GM19025 (cell line): ENCODE measurements around the gene RAMP2.
A peak's percentile ranks its signal among the peaks of the same experiment; 100 is the strongest.
"Not testable (repeated sequence)": the region's sequence is repeated elsewhere in the genome, so short reads cannot be mapped to it uniquely, and the experiment has no call there.

ENCODE experiments used
- ATAC-seq: cut with Tn5 transposase; IDR thresholded peaks from one replicate; pipeline ENCODE4 v1.9.1; 2021; ENCODE audit warnings: mild to moderate bottlenecking, low read depth, moderate library complexity; ENCODE audit not compliant: unreplicated experiment

RAMP2 gene

DNA sequence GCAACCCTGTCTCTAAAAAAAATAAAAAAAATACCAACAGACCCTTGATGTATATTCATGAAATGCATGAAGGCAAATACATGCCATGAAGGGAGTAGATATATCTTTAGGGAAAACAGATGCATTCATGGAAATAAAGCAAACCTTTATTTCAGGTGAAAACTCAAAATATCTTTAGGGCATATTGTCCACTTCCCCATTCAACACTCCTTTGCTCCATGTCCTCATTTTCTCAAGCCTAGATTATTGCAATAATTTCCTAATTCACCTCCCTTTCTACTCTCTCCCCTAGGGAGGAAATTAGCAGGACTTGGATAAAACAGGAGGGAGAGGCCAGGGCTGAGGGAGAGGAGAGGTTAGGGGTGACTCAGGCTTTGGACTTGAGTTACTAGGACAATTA lies 6.5 kb downstream of the RAMP2 start:
- no peak for ATAC-seq

DNA sequence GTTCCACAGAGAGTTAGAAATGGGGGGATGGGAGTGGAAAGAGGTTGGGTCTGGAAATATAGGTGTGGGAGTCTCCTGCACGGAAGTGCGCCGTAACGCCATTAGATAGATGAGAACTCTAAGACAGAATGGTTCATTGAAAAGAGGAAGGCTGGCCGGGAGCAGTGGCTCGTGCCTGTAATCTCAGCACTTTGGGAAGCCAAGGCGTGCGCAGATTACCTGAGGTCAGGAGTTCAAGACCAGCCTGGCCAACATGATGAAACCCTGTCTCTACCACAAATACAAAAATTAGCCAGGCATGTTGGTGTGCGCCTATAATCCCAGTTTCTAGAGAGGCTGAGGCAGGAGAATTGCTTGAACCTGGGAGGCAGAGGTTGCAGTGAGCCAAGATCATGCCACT lies 7.0 kb downstream of the RAMP2 start:
- ATAC-seq = not testable (repeated sequence)

DNA sequence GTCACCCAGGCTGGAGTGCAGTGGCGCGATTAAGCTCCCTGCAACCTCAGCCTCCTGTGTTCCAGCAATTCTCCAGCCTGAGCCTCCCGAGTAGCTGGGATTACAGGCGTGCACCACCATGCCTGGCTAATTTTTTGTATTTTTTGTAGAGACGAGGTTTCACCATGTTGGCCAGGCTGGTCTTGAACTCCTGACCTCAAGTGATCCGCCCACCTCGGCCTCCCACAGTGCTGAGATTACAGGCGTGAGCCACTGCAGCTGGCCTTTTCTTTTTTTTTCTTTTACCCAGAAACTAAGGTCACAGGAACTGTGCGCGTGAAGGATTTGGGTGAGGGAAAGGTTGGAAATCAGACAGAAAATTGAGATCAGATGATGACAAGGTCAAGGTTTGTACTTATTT lies 8.9 kb downstream of the RAMP2 start:
- not testable (repeated sequence) for ATAC-seq

DNA sequence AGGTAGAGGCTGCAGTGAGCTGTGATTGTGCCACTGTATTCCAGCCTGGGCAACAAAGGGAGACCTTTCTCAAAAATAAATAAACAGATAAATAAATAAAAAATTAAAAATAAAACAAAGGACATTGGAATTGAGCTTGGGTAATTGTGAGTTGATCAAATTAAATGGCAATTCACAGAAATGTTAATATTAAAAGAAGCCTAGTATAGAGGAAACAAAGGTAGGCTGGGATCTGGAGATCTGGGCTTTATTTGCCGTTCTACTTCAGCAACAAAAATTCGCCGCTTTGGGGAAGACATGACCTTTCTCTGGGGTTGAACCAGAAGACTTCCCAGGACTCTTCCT lies 11.9 kb downstream of the RAMP2 start:
- no peak for ATAC-seq

DNA sequence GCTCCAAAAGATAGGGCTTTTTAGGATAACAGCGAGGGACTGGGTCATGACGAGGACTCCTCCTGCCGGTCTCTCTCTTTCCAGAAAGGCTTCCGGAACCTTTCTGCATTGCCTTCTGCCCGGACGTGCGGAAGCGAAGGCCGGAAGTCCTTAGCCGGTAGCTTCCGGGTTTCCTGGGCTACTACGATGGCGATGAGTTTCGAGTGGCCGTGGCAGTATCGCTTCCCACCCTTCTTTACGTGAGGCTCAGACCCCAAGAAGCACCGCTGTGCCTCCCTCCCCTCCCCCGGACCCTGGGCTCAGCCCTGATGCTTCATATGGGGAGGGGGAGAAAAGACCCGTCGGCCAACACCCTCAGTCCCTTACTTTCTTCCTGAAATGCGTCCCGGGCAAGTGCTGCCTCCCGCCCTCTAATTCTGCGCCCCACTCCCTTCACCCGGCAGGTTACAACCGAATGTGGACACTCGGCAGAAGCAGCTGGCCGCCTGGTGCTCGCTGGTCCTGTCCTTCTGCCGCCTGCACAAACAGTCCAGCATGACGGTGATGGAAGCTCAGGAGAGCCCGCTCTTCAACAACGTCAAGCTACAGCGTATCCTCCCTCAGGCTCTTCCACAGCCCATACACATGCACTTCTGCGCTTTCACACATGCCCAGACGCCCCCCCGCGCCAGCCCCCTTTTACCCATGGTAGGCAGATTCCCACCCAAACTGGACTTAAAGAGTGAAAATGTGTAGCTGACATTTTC lies 12.4 kb downstream of the RAMP2 start, which contains the start of gene VPS25:
Gene VPS25, plus strand, starts transcription at position 160 of the 746 bp plus-strand sequence. Its CDS starts 27 bp downstream, at position 187.
- ATAC-seq = peak; percentile 38

DNA sequence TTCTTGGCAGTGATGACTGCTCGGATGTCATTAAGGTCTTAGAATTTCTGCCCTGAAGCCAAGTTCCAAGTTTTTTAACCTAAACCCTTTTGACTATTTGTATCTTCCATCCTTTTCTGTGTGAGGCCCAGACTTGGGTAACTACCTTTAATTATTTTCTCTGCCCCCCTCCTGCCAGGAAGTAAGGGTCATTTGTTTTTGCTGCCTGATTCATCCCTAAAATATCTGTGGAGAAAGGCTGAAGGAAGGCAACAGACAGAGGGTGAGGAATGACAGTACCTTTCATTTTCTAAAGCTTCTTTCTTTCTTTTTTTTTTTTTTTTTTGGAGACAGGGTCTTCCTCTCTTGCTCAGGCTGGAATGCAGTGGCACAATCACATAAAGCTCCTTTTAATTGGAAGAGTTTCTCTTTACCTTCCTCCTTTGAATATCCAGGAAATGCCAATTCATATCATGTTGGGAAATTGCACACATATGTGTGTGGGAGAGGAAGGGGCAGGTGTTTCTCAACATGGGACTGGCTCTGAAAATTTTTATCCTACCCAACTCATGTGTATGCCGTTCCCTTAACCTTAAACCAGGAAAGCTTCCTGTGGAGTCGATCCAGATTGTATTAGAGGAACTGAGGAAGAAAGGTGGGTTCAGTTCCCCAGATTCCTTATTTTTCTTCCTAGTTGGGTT lies 13.2 kb downstream of the RAMP2 start:
- no peak for ATAC-seq

DNA sequence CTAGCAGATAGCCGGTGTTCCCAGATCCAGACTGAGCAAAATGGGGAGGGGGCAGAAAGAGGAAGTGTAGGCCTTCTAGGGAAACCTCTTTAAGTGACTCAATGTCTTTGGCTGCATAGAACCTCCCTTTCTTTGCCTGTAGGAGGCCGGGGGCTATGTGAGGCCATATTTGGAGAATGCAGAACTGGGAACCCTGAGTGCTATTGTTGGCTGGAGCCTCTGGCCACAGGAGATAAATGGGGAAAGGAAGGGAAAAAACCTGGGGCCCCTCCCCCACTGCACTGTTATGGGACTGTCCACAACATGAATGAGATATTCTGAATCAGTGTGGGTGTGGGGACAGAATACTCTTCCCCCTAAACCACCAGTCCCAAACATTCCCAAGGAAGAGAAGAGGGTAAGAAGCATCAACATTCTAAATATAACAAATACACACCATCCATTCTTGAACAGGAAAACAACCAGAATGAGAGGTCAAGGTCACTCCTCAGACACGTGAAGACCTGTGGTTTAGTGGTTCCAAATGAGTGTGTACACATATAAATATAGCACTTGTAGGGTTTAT lies 14.6 kb downstream of the RAMP2 start:
- no peak for ATAC-seq

DNA sequence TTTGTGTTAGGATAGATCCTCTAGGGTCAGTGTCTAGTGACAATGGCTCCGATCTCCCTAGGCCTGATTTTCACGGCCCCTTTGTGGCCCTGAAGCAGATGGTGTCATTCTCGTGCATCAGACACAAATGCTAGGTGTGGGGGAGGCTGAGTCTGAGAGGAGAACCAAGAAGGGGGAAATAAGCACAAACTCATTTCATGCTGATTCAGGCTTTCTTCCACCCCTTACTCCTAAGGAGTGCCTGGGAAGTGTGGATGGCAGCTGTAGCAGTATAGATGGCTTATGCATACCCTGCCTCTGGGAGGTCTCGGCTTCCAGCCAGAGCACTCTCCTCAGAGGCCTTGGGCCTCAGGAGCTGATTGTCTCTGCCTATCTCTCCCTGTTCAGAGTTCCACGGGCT lies 17.5 kb downstream of the RAMP2 start:
- no peak for ATAC-seq

DNA sequence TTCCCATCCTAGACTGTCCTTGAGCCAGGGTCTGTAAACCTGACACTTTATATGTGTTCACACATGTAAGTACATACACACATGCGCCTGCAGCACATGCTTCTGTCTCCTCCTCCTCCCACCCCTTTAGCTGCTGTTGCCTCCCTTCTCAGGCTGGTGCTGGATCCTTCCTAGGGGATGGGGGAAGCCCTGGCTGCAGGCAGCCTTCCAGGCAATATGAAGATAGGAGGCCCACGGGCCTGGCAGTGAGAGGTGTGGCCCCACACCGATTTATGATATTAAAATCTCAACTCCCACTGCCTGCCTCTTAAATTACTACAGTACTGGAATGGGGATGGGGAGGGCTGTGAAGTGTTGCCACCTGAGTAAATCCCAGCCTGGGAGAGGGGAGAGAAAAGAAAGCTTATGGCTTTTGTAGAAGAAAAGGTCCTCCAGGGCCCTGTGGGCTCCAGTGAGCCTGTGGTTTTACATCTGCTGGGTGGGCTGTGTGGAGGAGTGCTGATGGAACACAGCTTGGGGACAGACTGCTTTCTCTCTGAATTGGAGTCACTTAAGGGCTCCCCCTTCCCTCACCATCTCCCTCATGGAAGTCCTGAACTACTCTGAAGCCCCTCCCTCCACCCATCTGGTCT lies 18.4 kb downstream of the RAMP2 start:
- no peak for ATAC-seq

DNA sequence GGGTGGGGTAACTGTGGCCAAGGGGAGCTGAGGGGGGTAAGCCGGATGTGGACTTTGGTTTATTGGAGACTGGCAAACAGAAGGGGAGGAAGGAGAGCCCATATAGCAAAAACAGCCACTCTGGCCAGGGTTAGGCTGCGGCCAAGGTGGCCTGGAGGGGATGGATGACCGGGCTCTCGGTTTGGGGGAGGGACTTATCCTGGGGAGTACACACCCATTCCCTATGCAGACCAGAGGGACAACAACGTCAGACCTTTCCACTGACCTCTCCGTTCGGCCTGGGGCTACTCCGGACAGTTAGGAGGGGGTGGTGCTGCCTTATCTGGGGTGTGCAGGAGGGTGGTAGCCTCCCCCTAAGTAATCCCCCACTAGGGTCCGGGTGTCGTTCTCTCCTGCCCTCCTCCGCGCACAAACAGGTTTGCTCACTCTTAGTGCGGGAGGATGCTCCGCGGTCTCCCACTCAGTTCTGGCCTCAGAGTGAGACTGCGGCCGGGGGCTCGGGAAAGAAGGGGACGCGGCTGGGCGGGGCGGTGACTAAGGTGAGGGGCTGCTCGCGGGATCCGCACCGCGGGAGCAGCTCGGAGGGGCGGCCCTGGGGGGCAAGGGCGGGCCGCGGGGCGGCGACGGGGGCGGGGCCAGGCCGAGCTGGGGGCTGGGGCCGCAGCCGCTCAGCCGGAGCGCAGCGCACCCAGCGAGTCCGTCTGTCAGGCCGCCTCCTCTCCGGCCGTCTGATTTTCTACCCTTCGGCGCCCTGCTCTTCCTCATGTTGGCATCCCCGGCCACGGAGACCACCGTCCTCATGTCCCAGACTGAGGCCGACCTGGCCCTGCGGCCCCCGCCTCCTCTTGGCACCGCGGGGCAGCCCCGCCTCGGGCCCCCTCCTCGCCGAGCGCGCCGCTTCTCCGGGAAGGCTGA lies 19.2 kb downstream of the RAMP2 start, which contains the start of gene WNK4:
Gene WNK4, plus strand, starts transcription at position 675 of the 915 bp plus-strand sequence. Its CDS starts 89 bp downstream, at position 764.
- no peak for ATAC-seq

DNA sequence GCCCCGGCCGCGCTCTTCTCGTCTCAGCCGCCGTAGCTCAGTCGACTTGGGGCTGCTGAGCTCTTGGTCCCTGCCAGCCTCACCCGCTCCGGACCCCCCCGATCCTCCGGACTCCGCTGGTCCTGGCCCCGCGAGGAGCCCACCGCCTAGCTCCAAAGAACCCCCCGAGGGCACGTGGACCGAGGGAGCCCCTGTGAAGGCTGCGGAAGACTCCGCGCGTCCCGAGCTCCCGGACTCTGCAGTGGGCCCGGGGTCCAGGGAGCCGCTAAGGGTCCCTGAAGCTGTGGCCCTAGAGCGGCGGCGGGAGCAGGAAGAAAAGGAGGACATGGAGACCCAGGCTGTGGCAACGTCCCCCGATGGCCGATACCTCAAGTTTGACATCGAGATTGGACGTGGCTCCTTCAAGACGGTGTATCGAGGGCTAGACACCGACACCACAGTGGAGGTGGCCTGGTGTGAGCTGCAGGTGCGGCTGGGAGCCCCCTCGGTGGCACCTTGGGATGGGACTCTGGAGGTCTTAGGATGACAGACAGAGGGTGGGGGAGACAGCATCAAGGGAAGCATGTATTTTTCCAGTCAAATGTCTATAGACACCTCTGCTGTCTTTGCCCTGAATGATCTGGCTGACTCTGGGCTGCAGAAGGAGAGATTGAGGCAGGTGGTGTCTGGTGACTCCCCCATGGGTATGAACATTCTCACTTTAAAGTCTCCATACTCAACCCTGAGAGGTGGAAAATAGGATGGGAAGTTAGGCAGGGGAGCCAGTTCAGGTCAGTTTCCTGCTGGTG lies 20.0 kb downstream of the RAMP2 start:
- no peak for ATAC-seq

DNA sequence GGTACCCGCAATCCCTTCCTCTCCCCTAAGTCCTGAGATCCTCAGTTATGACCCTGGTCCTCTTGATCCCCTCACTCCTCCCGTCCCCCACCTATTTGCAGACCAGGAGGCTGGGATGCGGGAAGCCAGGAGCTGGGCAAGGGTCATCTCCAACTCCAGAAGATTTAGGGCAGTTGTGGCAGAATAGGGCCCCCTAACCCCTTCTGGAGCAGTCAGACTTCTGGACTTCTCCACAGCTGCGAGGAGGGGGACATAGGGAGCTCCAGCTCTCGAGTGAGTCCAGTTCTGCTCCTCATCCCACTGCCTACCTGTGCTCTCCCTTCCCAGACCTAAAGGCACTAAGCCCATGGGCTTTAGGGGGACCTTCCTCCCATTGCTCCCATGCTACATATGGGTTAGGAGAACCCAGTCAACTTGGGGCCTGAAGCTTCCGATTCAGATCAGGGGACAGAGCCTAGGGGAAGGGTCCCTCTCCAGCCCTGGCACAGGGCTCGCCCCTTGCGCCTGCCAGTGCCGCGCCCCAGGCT lies 20.7 kb downstream of the RAMP2 start:
- no peak for ATAC-seq

DNA sequence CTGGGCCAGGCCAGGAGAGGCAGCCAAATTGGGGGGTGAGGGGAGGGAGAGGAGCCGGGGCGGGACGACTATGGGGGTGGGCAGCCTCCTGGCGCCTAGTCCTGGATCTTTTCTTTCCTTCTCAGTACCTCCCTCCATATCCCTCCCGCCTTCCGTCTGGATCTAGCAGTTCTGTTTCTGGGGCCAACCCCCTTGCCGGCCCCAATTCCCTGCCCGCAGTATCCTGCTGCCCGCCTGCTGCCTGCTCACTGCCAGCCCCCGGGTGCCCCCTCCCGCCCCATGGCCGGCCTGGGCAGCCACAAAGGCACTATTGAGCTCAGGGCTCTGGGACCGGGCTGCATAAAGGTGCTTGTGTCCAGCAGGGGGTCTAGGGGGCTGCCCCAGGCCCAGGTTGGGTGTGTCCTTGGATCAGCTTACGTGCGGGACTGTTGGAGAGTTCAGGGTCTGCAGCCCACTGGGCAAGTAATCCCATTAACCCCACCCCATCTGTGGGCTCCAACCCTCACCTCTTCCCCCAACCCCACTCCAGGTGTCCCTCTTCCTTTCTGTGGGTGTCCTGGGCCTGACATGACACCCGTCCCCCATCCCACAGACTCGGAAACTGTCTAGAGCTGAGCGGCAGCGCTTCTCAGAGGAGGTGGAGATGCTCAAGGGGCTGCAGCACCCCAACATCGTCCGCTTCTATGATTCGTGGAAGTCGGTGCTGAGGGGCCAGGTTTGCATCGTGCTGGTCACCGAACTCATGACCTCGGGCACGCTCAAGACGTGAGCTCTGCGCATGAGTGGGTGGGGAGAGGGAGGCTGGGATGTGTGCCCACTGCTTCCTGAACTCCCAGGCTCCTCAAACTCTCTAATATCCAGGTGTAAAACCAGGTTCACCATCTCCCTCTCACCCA lies 21.4 kb downstream of the RAMP2 start:
- no peak for ATAC-seq

DNA sequence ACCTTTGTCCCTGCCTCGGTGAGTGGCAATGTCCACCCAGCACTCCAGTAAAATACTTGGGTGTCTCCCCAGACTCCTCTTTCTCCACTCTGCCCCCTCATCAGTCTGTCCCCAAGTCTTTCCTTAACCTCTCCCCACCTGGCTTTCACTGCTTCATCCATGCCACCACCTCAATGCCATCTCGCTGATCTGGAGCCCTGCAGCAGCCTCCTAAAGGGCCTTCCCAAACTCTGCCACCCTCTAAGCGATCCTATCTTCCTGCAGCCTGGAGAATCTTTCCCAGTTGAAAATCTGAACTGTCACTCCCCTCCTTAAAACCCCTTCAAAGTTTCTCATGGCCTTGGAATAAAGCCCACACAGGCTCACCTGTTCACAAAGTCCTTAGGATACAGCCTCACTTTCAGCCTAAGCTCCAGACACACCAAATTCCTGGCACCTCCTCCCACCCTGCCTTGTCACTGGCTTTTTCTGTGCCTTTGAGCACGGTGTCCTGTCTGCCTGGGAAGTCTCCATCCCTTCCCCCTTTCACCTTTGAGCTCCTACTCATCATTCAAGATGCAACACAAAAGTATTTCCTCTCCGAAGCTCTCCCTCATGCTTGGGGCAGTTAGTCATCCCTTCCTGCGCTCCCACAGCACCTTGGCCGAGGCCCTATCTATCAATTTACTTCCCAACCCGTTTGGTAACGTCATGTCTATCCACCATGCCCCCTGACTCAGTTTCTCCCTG lies 22.2 kb downstream of the RAMP2 start:
- no peak for ATAC-seq

DNA sequence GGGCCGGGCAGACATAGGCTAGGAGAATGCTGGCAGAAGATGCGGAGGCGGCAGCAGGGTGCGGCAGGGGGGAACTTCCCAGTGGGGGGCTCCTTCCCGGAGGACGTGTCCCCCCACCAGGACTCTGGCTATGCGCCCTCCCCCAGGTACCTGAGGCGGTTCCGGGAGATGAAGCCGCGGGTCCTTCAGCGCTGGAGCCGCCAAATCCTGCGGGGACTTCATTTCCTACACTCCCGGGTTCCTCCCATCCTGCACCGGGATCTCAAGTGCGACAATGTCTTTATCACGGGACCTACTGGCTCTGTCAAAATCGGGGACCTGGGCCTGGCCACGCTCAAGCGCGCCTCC lies 22.7 kb downstream of the RAMP2 start:
- no peak for ATAC-seq

DNA sequence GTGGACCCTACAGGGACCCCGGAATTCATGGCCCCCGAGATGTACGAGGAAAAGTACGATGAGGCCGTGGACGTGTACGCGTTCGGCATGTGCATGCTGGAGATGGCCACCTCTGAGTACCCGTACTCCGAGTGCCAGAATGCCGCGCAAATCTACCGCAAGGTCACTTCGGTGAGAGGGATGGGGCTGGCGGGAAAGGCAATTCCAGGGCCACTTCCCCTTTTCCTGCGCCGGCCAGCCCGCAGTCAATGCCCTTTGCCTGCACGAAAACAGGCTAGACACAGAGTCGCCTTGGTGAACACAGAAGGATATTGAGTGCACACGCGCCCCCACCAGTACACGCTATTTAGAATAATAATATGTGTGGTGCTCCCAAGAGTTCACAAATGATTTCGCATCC lies 23.4 kb downstream of the RAMP2 start:
- no peak for ATAC-seq

DNA sequence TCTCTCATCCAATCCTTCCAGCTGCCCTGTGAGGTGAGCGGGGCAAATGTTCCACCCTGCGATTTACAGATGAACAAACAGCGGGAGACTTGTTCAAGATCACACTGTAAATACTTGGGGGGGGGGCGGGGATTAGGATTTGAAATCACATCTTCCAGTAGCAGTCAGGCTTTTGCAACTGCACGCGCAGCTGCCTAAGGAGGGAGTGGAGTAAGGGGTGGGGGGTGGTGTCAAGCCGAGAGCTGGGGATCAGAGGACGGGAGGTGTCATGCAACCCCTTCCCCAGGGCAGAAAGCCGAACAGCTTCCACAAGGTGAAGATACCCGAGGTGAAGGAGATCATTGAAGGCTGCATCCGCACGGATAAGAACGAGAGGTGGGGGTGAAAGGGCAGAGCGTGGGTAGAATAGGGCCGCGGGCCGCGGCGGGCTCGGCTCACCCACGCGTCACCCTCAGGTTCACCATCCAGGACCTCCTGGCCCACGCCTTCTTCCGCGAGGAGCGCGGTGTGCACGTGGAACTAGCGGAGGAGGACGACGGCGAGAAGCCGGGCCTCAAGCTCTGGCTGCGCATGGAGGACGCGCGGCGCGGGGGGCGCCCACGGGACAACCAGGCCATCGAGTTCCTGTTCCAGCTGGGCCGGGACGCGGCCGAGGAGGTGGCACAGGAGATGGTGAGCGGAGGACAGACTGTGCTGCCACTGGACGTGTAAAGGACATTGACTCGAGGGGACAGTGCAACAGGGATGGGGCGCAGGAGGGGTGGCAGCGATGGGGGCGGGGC lies 24.0 kb downstream of the RAMP2 start:
- ATAC-seq = no peak
